PC-3 (cell line): ENCODE results near the gene GPR63. TPM values are rescaled to one million over a fixed set of nuclear protein-coding genes. Genes with fewer than 3 reads are reported as not detected.

Experiments used
- ATAC-seq: fragments of 200-7000 bp; cut with Tn5 transposase; 2 replicates; pipeline ENCODE4 v1.9.1; 2020; ENCODE audit warnings: mild to moderate bottlenecking, moderate library complexity
- BruUV-seq: library from RNA; stranded (reverse); fragments of 400-500 nt; replicated peaks from 2 replicates; lab custom pipeline; 2021; lab: Mats Ljungman, UMichigan
- CTCF ChIA-PET: fragments of 300-600 bp; sonication (Branson Sonifier 250); formaldehyde crosslinking; loops from one replicate; lab custom pipeline; 2022; ENCODE audit warnings: antibody characterized with exemption; lab: Charles Lee
- POLR2A ChIA-PET: fragments of 300-600 bp; sonication (Branson Sonifier 250); formaldehyde crosslinking; loops from one replicate; lab custom pipeline; 2022; ENCODE audit warnings: antibody characterized with exemption; ENCODE audit not compliant: unreplicated experiment; lab: Charles Lee
- DNase-seq: peaks from one replicate; pipeline ENCODE4 v3.0.0-alpha.2; 2015
- H2AFZ ChIP-seq: fragments of 300-600 bp; sonication (generic); 2 replicates; pipeline ENCODE4 v1.6.0; 2016; ENCODE audit warnings: antibody characterized with exemption, low read length
- H3F3A ChIP-seq: fragments of 300-600 bp; sonication (generic); one replicate; pipeline ENCODE4 v1.6.0; 2017; ENCODE audit warnings: antibody characterized with exemption, low read length, control low read depth, mild to moderate bottlenecking; ENCODE audit not compliant: unreplicated experiment
- H3K27ac ChIP-seq: fragments of 300-600 bp; sonication (generic); 2 replicates; pipeline ENCODE4 v1.5.1; 2016; ENCODE audit warnings: mild to moderate bottlenecking, low read length
- H3K27me3 ChIP-seq: fragments of 300-600 bp; sonication (generic); 2 replicates; pipeline ENCODE4 v1.6.1; 2016; ENCODE audit warnings: low read length, mixed read lengths
- H3K36me3 ChIP-seq: fragments of 300-600 bp; sonication (generic); 2 replicates; pipeline ENCODE4 v1.6.1; 2016; ENCODE audit warnings: low read depth, mixed run types, low read length, mixed read lengths
- H3K4me1 ChIP-seq: fragments of 300-600 bp; sonication (generic); 2 replicates; pipeline ENCODE4 v1.5.1; 2016; ENCODE audit warnings: low read length; ENCODE audit not compliant: insufficient read depth
- H3K4me2 ChIP-seq: fragments of 300-600 bp; sonication (generic); 2 replicates; pipeline ENCODE4 v1.6.0; 2016; ENCODE audit warnings: low read length
- H3K4me3 ChIP-seq: fragments of 300-600 bp; sonication (generic); 2 replicates; pipeline ENCODE4 v1.5.1; 2016; ENCODE audit warnings: mild to moderate bottlenecking, low read length, mixed read lengths
- H3K79me2 ChIP-seq: fragments of 300-600 bp; sonication (generic); 2 replicates; pipeline ENCODE4 v1.6.1; 2017; ENCODE audit warnings: low read length, mixed read lengths
- H3K9ac ChIP-seq: fragments of 300-600 bp; sonication (generic); 2 replicates; pipeline ENCODE4 v1.6.0; 2016; ENCODE audit warnings: mild to moderate bottlenecking, low read length
- H3K9me2 ChIP-seq: fragments of 300-600 bp; sonication (generic); replicated peaks from 2 replicates; pipeline ENCODE4 v1.6.1; 2016; ENCODE audit warnings: mixed run types, low read length, mixed read lengths
- H3K9me3 ChIP-seq: fragments of 300-600 bp; sonication (generic); 2 replicates; pipeline ENCODE4 v1.6.1; 2016; ENCODE audit warnings: low read length, mixed read lengths
- H4K20me1 ChIP-seq: fragments of 300-600 bp; sonication (generic); 2 replicates; pipeline ENCODE4 v1.6.1; 2016; ENCODE audit warnings: low read length, mixed read lengths
- EZH2 ChIP-seq: fragments of 300-600 bp; sonication (generic); IDR thresholded peaks from one replicate; pipeline ENCODE4 v1.6.1; 2017; ENCODE audit warnings: antibody characterized with exemption, mild to moderate bottlenecking, low read length; ENCODE audit not compliant: unreplicated experiment
- EZH2phosphoT487 ChIP-seq: fragments of 300-600 bp; sonication (generic); IDR thresholded peaks from 2 replicates; pipeline ENCODE4 v1.6.1; 2018; ENCODE audit warnings: mild to moderate bottlenecking, antibody characterized with exemption, low read length, borderline replicate concordance
- intact Hi-C: fragments of 100-400 bp; cut with micrococcal nuclease; formaldehyde crosslinking; loops from 2 replicates; pipeline ENCODE4 v1.9.0; 2023
- total RNA-seq: library from RNA; depleted of rRNA; stranded (reverse); fragments of >200 nt; gene quantifications from 2 replicates; pipeline ENCODE4 v1.2.3, GENCODE V29; 2014; rRNA removed
- TF ChIP-seq, protein P1 (sequence below): fragments of 300-600 bp; sonication (generic); conservative IDR thresholded peaks from 2 replicates; pipeline ENCODE4 v1.5.1; 2017; ENCODE audit warnings: antibody characterized with exemption, low read depth, mild to moderate bottlenecking, low read length

Gene GPR63
- total RNA-seq, 1 experiment from 2014 or later = 0.07 TPM

- Histone ChIP-seq H3K4me1 (no peaks in the 10 kb centered on the region), H3K36me3 (no peaks in the 10 kb centered on the region), H3F3A (no peaks in the 10 kb centered on the region), H3K9ac (no peak overlapping the region), H3K9me2 (no peaks in the 10 kb centered on the region), H3K4me3 (no peak overlapping the region), H3K4me2 (no peak overlapping the region), H4K20me1 (no peaks in the 10 kb centered on the region), H3K9me3 (no peaks in the 10 kb centered on the region), H3K79me2 (no peaks in the 10 kb centered on the region), H3K27ac (no peak overlapping the region), H2AFZ (no peak overlapping the region), H3K27me3 (peaks cover 5% of the 10 kb centered on the region; the same call in 1 of the 2 replicates)
- DNase-seq = no peak
- no peak for TF ChIP-seq EZH2
- no peak for TF ChIP-seq EZH2phosphoT487
- TF ChIP-seq, protein P1, sequence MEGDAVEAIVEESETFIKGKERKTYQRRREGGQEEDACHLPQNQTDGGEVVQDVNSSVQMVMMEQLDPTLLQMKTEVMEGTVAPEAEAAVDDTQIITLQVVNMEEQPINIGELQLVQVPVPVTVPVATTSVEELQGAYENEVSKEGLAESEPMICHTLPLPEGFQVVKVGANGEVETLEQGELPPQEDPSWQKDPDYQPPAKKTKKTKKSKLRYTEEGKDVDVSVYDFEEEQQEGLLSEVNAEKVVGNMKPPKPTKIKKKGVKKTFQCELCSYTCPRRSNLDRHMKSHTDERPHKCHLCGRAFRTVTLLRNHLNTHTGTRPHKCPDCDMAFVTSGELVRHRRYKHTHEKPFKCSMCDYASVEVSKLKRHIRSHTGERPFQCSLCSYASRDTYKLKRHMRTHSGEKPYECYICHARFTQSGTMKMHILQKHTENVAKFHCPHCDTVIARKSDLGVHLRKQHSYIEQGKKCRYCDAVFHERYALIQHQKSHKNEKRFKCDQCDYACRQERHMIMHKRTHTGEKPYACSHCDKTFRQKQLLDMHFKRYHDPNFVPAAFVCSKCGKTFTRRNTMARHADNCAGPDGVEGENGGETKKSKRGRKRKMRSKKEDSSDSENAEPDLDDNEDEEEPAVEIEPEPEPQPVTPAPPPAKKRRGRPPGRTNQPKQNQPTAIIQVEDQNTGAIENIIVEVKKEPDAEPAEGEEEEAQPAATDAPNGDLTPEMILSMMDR = no peak
- ChIA-PET POLR2A (no interaction called here), CTCF (no interaction called here)
- no TSS peak for BruUV-seq
- intact Hi-C loops = no loop called here
- ATAC-seq = no peak
Measured at GRCh38 chr6:96755096-96755495, 82.2 kb downstream of the GPR63 start.

DNA sequence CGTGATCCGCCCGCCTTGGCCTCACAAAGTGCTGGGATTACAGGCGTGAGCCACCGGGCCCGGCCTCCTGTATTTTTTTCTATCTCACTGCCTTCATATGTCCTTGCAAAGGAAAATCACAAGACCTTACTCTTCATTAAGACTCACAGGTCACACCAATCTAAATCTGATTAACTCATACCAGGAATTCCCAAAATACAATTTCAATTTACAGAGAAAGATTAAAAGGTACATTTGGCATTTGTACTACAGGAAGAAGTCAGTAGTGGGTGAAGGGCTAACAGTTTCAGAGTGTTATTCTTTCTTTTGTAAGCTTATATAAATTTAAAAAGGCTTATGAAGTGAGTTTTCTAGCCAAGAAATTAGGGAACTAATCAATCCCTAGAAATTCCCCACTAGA, 87.4 kb downstream of the GPR63 start:
- ATAC-seq (no peak), DNase-seq (no peak)
- Histone ChIP-seq H3K79me2 (no peaks in the 10 kb centered on the region), H4K20me1 (no peaks in the 10 kb centered on the region), H3K9me2 (no peaks in the 10 kb centered on the region), H3K4me1 (no peaks in the 10 kb centered on the region), H3K4me3 (no peak overlapping the region), H3K36me3 (no peaks in the 10 kb centered on the region), H3K27ac (no peak overlapping the region), H3K4me2 (no peak overlapping the region), H3F3A (no peaks in the 10 kb centered on the region), H3K9me3 (no peaks in the 10 kb centered on the region), H3K27me3 (peaks cover 5% of the 10 kb centered on the region; the same call in 1 of the 2 replicates), H2AFZ (no peak overlapping the region), H3K9ac (no peak overlapping the region)
- ChIA-PET POLR2A (no interaction called here), CTCF (no interaction called here)
- intact Hi-C loops = no loop called here
- BruUV-seq = no TSS peak
- no peak for TF ChIP-seq EZH2
- no peak for TF ChIP-seq EZH2phosphoT487
- TF ChIP-seq, protein P1 = no peak

Other genes with a start within 250 kb of the GPR63 start
- 24.2 and 34.0 TPM in 2 replicates for gene NDUFAF4, start 60.4 kb upstream of the GPR63 start, total RNA-seq
- not detected in 2 replicates for gene KLHL32, start 87.3 kb upstream of the GPR63 start, total RNA-seq